ENCODE measurements around the gene SELENOI.

GRCh38 chr2:26394694-26395093 lies 48.8 kb downstream of the SELENOI start:
- TF ChIP-seq POLR2AphosphoS5 (IDR thresholded peaks at IDR 0.05) (no peak), CTCF (IDR thresholded peaks at IDR 0.05) (no peak), POLR2A (IDR thresholded peaks at IDR 0.05) (no peak)
